Activated CD8-positive, alpha-beta T cell treated with anti-CD3 and anti-CD28 coated beads for 36 hours (primary cell): ENCODE results near the gene EPHB6. TPM values are rescaled to one million over a fixed set of nuclear protein-coding genes. Genes with fewer than 3 reads are reported as not detected.

Source experiments
- ATAC-seq: fragments of 200-7000 bp; cut with Tn5 transposase; one replicate; pipeline ENCODE4 v1.10.0; 2021; ENCODE audit warnings: mild to moderate bottlenecking, moderate library complexity
- CTCF ChIA-PET: fragments of 350-600 bp; sonication (Branson Sonifier 250); formaldehyde crosslinking; loops from one replicate; lab custom pipeline; 2021; ENCODE audit warnings: antibody characterized with exemption; lab: Charles Lee
- POLR2A ChIA-PET: fragments of 350-600 bp; sonication (Branson Sonifier 250); formaldehyde crosslinking; loops from one replicate; lab custom pipeline; 2021; ENCODE audit warnings: antibody characterized with exemption; lab: Charles Lee
- DNase-seq: peaks from one replicate; pipeline ENCODE4 v3.0.0-alpha.2; 2020
- H3K27ac Mint-ChIP-seq: one replicate; pipeline ENCODE4 v1.8.0; 2021; ENCODE audit warnings: mild to moderate bottlenecking, mixed read lengths
- H3K27me3 Mint-ChIP-seq: one replicate; pipeline ENCODE4 v1.8.0; 2021; ENCODE audit warnings: mixed read lengths
- H3K36me3 Mint-ChIP-seq: one replicate; pipeline ENCODE4 v1.8.0; 2021; ENCODE audit warnings: low read depth, mixed read lengths
- H3K4me1 Mint-ChIP-seq: one replicate; pipeline ENCODE4 v1.8.0; 2021; ENCODE audit warnings: low read depth, mixed read lengths
- H3K4me3 Mint-ChIP-seq: one replicate; pipeline ENCODE4 v1.8.0; 2021; ENCODE audit warnings: mild to moderate bottlenecking, moderate library complexity, mixed read lengths
- H3K9me3 Mint-ChIP-seq: one replicate; pipeline ENCODE4 v1.8.0; 2021; ENCODE audit warnings: mixed read lengths
- CTCF ChIP-seq: fragments of 200-600 bp; IDR thresholded peaks from one replicate; pipeline ENCODE4 v1.8.0; 2022; ENCODE audit warnings: antibody characterized with exemption, mild to moderate bottlenecking
- intact Hi-C: fragments of 100-400 bp; cut with micrococcal nuclease; formaldehyde crosslinking; loops from one replicate; pipeline ENCODE4 v1.10.0; 2022
- total RNA-seq, 2 experiments: library from RNA; stranded (reverse); gene quantifications; one replicate each; pipeline ENCODE4 v1.2.3, GENCODE V29; 2021

Gene EPHB6
- total RNA-seq, 2 experiments from 2014 or later: 3.5 to 5.5 TPM

GRCh38 chr7:142890874-142891485, 36.1 kb downstream of the EPHB6 start:
- H3K9me3 Mint-ChIP-seq: no peaks in the 10 kb centered on the region
- H3K27me3 Mint-ChIP-seq: peaks cover under 1% of the 10 kb centered on the region
- H3K4me1 Mint-ChIP-seq: no peaks in the 10 kb centered on the region
- DNase-seq (no peak), ATAC-seq (no peak)
- no peak overlapping the region for H3K4me3 Mint-ChIP-seq
- TF ChIP-seq CTCF: no peak
- no peaks in the 10 kb centered on the region for H3K36me3 Mint-ChIP-seq
- intact Hi-C loops: no loop called here
- ChIA-PET CTCF (no interaction called here), POLR2A (no interaction called here)
- H3K27ac Mint-ChIP-seq: no peak overlapping the region

- H3K4me1 Mint-ChIP-seq: no peaks in the 10 kb centered on the region
- H3K36me3 Mint-ChIP-seq: no peaks in the 10 kb centered on the region
- CTCF ChIA-PET: interaction anchor here (1.3 kb wide), 1 partner anchor 112 kb away, joined by 3 read pairs; no protein-coding TSS in a partner anchor
- POLR2A ChIA-PET: no interaction called here
- intact Hi-C loops: no loop called here
- ATAC-seq (no peak), DNase-seq (no peak)
- peaks cover 1% of the 10 kb centered on the region for H3K27me3 Mint-ChIP-seq
- H3K9me3 Mint-ChIP-seq: no peaks in the 10 kb centered on the region
- no peak overlapping the region for H3K4me3 Mint-ChIP-seq
- no peak overlapping the region for H3K27ac Mint-ChIP-seq
- no peak for TF ChIP-seq CTCF
Measured at GRCh38 chr7:142891490-142892082, 36.7 kb downstream of the EPHB6 start.

- DNase-seq (no peak), ATAC-seq (no peak)
- ChIA-PET CTCF (interaction anchor here (0.8 kb wide), 1 partner anchor 68 kb away, joined by 4 read pairs; no protein-coding TSS in a partner anchor), POLR2A (no interaction called here)
- no peak for TF ChIP-seq CTCF
- Mint-ChIP-seq H3K9me3 (no peaks in the 10 kb centered on the region), H3K4me1 (no peaks in the 10 kb centered on the region), H3K27ac (no peak overlapping the region), H3K36me3 (no peaks in the 10 kb centered on the region), H3K4me3 (no peak overlapping the region), H3K27me3 (peaks cover 1% of the 10 kb centered on the region)
- intact Hi-C loops: no loop called here
Measured at GRCh38 chr7:142892951-142893350, 38.1 kb downstream of the EPHB6 start.

- POLR2A ChIA-PET: interaction anchor here (0.8 kb wide), 1 partner anchor 22 kb away, joined by 3 read pairs; no protein-coding TSS in a partner anchor
- no peak for ATAC-seq
Measured at GRCh38 chr7:142894112-142894984, 39.5 kb downstream of the EPHB6 start.

More at GRCh38 chr7:142894112-142894984, 39.5 kb downstream of the EPHB6 start:
- no peak for DNase-seq
- intact Hi-C loops: no loop called here
- Mint-ChIP-seq H3K27ac (no peak overlapping the region), H3K27me3 (peaks cover 1% of the 10 kb centered on the region), H3K9me3 (no peaks in the 10 kb centered on the region), H3K4me3 (no peak overlapping the region), H3K4me1 (no peaks in the 10 kb centered on the region), H3K36me3 (no peaks in the 10 kb centered on the region)
- TF ChIP-seq CTCF: no peak
- CTCF ChIA-PET: interaction anchor here (1.0 to 1.2 kb wide), 3 partner anchors 15 to 321 kb away, joined by 3 read pairs; no protein-coding TSS in a partner anchor
